ENCODE results near the gene SUCLG1.
"Not testable (repeated sequence)": the region's sequence is repeated elsewhere in the genome, so short reads cannot be mapped to it uniquely, and the experiment has no call there.

SUCLG1 gene

DNA sequence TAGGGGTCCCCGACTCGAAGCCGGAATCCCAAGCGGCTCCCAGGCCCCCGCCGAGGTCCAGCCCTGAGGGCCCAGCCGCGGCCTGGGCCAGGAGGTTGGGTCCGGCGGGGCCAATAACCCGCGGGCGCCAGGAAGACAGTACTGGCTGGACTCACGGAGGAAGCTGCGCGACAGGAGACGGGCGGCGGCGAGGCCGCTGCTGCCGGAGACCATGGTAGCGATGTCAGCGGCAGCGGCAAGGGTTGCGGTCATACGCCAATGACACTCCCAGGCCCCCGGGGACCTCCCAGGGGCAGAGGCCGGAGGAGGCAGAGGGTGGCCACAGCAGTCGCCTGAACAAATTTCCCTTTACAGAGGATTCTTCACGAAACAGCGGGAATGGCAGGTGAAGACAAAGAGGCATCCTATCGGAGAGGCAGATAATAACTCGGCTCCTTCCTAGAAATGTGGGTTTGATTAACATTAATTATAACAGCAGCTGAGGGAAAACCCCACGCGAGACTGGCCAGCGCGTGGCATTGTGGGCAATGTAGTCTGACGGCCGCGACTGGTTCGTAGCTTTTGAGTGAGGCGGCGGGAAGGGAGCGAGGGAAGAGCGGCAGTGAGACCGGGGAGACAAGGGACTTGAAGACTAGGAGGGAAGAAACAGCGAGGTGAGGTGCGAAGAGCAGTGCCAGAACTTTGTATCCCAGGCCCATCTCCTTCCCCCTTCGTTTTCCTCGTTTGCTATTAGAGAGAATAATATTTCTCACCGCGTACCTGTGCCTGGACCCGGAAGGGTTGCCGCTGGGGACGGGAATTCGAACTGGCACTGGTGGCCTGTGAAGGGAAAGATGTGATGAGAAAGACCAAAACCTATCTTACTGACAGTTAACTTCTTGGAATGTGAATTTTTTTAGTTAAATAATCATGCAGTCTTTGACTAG is at the start of gene SUCLG1:
TSS of gene SUCLG1 (minus strand) at position 263 of the 926 bp plus-strand sequence. CDS start at position 252, 11 bp downstream.
- DNase-seq (ENCODE audit: low spot score): peak; percentile 83

DNA sequence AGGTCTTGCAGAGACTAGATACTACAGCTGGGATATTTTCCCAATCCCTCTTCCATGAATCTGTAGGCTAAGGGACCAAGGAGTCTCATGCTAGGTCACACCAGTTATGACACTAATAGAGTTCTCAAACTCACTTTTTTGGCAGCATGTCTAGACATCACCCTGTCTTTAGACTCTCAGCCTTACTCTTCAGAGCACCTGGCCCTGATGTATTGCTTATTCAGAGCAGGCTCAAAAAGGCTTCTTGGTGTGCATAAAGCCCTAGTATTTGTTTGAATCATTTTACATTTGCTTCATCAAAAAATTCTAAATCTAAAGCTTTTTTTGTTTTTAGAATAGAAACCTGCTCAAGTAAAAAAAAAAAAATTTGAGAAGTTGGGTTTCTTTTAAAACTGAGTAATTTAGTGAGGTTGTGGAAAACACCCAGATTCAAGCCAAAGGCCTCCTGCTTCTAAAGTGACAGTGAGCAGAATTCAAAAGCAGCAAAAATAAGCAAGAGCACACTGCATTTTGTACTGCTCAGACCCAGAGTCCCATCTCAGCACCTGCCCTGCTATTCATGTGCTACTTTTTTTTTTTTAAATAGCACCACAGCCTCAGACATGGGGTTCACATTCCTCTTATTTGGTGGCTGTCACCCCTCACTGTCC is 39.2 kb upstream of the SUCLG1 start:
- DNase-seq (ENCODE audit: low spot score): no peak

DNA sequence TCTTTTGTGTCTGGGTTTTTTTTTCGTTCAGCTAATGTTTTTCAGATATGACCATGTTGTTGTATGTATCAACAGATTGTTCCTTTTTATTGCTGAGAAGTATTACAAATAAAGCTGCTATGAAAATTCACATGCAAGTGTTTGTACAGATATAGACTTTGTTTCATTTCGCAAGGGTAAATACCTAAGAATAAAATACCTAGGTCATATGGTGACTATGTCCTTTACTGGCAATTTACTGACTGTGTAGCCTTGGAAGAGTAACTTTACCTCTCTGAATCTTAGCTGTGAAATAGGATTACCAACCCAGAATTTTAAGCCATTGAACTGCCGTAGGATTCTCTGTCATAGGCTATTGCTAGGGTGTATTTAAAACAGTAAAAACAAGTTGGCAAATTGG is 38.2 kb upstream of the SUCLG1 start:
- DNase-seq (ENCODE audit: low spot score): no peak

DNA sequence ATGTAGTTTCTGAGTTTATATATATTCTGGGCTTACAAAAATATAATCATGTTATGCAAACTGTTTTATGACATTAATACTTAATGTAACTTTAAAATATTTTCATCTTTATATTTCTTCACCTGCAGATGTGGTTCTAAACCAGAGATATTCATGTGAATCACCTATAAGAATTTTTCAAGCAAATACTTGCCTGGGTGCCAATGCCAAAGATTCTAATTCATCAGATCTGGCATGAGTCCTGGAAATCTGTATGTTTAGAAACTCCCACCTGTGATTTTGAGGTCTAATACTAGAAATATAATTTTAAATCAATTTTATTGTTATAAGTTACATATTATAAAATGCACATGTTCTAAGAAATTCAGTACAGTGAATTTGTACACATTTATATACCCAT is 37.3 kb upstream of the SUCLG1 start:
- DNase-seq (ENCODE audit: low spot score): no peak

DNA sequence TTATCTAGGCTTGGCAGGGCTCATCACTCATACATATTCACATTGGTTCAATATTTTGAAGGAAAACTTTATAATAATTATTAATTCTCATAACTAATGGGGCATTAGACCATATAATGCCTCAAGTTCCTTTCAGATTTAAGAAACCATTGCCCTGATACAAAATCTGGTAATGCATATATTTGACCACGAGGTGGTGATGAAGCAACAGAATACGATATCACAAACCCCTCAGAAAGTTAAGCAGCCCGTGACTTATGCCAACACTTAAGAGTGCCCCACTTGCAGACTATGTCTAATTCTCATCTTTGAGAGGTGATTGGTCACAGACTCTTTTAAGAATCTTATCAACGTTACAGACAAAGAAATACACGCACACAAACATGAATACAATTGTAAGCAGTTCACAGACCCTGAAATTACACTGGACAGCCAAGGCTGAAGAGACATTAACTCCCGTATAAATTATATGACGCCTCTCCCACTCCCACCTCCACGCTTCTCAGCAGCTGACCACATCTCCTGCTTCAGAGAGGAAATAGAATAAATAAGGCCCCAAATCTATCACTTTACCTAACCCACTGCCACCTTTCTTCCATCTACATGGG is 36.6 kb upstream of the SUCLG1 start:
- DNase-seq (ENCODE audit: low spot score): peak; percentile 72

DNA sequence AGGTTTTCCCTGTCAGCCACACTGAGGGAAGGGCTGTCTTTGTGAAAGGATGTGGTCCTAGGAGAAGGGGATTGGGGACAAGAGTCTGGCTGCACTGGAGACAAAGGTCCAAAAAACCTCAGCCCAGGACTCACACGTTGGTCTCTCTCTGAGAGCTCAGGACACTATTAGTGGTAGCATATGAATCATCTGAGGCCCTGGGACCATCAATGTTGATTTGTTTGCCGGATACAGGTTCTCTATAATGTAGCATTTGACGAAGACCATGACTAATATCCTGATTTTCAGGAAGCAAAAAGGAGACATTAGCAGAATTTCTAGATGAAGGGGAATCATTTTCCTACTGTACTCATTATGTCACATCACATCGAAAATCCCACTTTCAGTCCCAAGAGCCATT is 35.0 kb upstream of the SUCLG1 start:
- DNase-seq (ENCODE audit: low spot score): no peak

DNA sequence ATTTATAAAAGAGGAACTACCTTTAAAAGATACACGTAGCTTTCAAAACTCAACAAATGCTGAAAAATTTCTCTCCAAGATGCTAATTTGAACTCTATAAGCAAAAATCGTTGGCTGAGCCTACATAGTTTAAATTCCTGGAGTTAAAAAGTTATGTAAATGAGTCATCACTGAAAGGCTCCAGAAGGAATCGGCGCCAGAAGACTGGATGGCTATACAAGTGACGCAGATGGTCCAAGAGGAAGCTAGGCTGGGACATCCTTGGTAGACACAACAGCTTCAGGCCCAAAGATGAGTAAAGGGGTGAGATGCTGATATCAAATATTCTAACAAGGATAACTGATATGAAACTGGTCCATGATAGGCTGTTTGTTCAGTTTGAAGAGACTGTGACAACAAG is 34.4 kb upstream of the SUCLG1 start:
- no peak for DNase-seq (ENCODE audit: low spot score)

DNA sequence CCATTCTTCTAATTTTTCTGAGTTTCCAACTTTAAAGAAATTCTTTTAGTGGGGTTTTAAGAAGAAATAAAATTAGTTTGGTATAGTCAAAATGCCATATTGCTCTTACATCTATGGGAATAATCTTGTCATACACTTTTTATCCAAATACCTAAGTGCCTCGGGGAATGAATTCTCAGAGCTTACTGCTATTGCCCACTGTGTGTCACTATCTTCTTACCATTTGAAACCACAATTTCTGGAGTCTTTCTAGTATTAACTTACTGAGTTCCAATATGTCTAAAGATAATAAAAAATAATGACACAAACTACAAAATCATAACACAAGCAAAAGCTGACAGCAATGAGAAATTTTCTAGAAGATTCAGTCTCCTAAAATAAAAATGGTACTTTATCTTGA is 33.5 kb upstream of the SUCLG1 start:
- no peak for DNase-seq (ENCODE audit: low spot score)

DNA sequence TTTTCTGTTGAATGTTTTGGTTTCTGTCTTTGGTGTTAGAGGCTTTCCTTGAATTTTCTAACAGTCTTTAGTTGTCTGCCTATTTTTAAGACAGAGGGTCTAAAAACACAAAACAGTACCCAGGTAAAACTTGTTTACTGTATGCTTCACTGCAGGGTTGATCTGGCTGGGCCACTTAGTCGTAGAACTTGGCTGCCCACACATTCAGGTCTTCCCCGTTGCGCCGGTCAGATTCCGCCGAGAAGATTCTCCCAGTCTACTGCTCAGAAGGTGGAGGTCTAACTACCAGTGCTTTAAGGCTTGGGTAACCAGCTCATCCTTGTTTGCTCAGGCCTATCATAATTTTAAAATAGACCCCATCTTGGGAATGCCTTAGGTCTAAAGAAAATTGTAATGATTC is 32.7 kb upstream of the SUCLG1 start:
- DNase-seq (ENCODE audit: low spot score): no peak

DNA sequence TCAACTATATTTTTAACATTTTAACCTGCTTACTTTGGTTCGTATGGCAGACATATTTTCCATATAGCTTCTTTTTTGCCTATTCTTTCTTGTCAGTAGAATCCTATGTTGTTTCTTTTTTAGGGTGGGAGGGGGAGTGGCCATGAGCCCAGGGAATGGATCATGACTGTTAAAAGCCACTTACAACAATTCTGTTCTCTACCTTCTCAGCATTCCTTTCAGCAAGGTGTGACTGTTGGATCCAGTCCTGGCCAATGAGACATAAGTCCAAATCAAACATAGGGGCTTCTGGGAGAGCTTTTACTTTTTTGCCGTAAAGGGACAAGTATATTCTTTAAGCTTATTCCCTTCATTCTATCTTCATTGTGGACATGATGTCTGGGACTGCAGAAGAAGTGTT is 32.2 kb upstream of the SUCLG1 start:
- DNase-seq (ENCODE audit: low spot score): no peak

DNA sequence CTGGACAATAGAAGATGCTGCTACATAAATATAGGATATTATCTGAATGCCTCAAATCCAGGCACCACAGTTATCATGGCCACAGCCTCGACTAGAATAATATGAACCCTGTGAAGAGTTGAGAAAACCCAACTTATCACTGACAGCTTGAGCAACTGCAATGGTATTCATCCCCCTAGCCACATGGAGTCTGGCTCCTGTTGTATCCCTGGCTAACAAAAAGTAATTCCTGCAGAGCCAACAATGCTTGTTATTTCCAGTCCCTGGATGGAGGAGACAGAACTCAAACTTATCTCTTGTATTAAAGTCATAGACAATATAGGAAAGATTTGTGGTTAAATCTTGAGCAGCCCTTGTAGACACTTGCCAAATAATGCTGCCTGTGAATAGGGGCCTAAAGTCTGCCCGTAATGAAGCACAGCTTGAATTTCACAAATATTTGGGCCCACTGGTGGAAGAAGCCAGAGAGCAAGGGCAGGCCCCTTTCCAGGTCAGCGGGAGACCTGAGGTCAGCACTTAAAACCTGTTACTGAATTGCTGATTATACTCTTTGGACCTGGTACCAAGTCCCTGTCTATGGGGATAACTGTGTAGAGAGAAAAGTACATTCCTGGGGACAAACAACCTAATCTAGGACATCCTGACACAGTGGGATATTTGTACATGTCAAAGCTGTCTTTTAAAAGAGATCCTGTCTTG is 28.4 kb upstream of the SUCLG1 start:
- no peak for DNase-seq (ENCODE audit: low spot score)

DNA sequence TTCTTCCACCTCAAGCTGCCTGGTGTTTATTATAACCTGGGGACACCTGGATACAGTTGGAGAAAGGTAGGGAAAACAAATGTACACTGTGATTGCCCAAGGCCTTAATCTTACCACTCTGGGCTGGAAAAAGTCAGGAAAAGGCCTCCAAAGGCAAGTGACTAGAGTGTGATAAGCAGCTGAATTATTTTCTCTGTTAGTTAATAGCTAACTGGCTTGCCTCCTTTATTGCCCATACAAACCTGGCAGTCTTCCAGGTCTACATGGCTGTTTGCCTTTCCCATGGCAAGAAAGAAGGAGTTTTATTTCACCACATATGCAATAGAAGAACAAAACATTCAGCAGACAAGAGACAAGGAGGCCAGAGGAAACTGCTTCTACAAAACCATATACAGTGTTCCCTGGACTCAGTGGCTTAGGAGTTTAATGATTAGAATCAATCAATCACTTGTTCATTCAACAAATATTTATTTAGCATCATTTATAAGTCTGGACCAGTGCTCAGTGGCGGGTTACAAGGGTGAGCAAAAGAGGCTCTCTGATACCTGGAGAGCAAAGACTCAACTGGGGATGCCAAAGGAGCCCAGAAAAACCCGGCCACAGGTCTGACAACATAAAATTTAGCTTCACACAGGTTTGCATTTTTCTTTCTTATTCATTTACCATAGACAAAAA is 27.5 kb upstream of the SUCLG1 start:
- DNase-seq (ENCODE audit: low spot score): no peak

DNA sequence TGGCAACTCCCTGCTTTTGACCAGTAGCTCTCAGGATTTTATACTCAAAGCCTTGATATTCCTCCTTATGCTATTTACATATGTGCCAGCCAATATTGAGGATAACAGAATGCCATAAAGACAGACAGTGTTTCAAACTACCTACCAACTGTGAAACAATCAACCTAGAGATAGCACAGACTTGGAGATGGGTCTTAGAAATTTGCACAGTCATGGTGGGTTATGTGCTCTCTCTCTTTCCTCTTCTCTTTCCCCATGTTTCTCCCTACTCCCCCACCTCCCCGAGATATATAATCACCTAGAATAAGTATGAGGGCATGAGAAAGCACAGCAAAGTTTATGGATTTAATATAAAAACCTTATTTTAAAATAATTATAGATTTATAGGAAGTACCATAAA is 24.2 kb upstream of the SUCLG1 start:
- DNase-seq (ENCODE audit: low spot score): no peak

DNA sequence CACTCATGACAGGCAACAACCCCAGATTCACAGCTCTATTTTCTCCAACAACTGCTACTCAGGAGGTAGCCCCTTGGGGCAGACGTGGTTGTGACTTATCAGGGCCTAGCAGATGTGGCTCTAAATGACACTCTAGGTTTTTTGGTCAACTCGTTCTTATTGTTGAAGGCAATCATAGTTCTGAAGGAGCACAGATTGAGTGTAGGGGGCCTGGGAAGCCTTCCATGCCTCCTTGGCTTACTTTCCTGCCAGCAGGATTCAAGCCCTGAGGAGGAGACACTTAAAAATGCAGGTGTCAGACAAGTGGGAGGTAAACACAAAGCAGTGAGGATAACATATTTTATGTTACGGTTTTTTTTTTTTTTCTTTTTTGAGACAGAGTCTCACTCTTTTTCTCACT is 23.5 kb upstream of the SUCLG1 start:
- DNase-seq (ENCODE audit: low spot score): no peak

DNA sequence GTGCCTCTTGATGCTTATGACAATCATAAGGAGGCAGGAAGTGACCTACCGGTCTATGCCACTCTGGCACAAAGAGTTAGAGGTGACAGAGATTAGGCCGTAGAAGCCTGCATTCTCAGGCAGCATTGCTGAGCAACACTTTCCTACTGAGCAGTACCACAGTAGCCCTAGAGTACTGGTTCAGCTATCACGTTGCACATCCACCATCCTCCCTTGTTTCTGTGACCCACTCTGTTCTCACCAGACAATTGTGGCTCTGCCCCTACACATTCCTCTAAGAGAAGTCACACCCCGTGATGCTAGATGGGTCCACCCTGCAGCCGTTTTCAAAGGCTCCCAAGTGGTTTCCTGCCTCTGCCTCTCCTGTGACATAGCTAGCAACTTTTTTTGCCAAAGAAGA is 22.6 kb upstream of the SUCLG1 start:
- peak; percentile 28 for DNase-seq (ENCODE audit: low spot score)

DNA sequence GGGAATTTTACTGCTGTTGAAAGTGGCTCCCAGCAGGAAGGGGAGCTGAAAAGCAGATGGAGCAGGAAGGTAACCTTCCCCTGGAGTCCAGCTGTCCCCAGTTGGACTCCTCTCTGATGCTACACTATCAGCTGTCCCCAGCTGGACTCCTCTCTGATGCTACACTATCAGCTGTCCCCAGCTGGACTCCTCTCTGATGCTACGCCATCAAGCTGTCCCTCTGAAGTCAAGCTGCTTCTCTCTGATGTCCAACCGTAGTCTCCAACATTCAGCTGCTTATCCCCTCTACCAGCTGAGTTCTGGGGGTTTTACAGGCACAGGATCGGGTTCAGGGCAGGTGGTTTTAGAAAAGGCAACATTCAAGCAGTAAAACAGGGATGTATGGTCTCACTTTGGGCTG is 19.8 kb upstream of the SUCLG1 start:
- no peak for DNase-seq (ENCODE audit: low spot score)

DNA sequence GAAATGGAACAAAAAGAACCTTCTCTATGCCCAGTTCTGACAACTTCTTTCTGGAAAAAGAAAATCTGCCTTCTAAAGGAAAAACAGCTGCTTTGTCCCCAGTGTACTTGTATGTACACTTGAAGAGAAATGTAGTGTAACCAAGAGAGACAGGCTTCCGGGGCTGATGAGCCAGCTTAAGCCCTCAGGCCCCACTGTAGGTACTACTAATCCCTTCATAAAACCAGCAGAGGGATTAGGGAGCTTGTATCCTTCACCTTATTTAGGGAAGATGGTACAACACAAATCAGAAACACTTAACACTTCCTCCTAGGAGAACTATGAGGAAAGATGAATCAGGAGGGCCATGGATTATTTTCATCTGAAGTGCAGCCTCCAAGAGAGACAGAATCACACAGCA is 18.8 kb upstream of the SUCLG1 start:
- no peak for DNase-seq (ENCODE audit: low spot score)

DNA sequence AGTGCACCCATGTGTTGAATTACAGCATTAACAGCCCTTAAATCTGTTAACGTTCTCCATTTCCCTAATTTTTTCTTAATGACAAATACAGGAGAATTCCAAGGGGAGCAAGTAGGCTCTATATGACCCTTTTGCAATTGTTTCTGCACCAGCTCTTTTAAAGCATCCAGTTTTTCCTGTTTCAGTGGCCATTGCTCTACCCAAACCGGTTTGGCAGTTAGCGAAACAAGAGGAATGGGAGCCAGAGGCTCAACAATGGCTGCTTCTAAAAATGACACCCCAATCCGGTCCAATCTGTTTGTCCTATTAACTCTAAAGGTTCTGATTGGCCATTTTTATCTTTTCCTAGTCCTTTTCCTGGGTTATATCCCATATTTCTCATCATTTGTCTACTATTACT is 15.1 kb upstream of the SUCLG1 start:
- no peak for DNase-seq (ENCODE audit: low spot score)

DNA sequence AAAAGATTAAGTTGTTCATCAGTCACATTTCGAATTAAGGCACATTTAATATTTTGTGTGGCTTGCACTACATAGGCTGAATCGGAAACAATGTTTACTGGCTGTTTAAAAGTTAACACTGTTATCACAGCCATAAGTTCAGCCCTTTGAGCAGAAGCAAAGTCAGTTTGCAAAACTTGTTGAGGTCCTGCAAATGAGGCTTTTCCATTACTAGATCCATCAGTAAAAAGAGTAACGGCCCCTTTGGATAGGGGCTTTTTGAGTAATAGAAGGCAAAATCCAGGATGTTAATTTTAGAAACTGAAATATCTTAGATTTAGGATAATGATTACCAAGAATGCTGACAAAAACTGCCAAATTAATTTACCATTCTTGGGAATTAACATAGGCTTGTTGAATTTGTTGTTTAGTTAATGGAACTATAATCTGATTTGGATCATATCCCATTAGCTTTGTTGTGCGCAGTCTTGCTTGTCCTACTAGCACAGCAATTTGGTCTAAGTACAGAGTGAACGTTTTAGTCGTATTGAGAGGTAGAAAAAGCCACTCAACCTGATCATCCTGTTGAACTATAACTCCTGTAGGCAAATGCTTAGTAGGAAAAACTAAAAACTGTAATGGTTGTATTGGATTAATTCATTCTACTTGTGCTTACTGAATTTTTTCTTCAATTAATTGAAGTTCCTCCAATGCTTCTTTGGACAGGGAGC is 13.9 kb upstream of the SUCLG1 start:
- no peak for DNase-seq (ENCODE audit: low spot score)

DNA sequence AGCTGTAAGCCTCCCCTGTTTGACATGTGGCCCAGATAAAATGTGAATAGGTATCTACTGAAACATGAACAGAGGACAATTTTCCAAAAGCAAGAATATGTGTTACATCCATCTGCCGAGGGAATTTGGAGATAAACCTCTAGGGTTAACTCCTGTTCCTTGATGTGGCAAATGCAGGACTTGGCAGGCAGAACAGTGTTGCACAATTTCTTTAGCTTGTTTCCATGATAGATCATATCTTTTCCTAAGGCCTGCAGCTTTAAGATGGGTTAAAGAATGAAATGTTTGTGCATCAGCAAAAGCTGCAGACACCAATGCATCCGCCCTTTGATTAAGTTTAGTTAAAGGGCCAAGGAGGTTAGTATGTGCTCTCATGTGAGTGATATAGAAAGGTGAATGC is 13.3 kb upstream of the SUCLG1 start:
- not testable (repeated sequence) for DNase-seq (ENCODE audit: low spot score)

DNA sequence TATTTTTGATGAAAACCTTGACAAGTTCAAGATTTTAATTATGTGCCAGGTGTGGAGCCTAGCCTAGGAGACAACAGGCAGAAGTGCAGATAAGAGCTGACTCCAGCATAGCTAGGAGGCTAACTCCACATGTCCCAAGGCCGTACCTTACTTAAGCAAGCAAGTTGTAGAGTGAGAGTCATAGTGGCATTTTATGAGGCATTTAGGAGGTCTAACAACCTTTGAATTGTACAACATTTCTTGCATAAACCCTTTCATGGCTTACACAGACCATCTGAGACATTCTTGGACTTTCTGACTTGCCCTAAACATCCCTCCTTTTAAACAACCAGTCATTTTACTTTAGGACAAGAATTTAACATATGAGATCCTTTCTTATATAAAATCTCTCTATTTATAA is 8.3 kb upstream of the SUCLG1 start:
- no peak for DNase-seq (ENCODE audit: low spot score)
